Measurements from ENCODE around the gene SLC14A1.
A peak's percentile ranks its signal among the peaks of the same experiment; 100 is the strongest.

The SLC14A1 gene

GRCh38 chr18:45689396-45689795, 34.6 kb upstream of the SLC14A1 start:
- no peak overlapping the region for H3K9ac ChIP-seq (ENCODE audit: low read depth, low read length)

GRCh38 chr18:45690975-45691815, 32.8 kb upstream of the SLC14A1 start:
- no peaks in the 10 kb centered on the region for H3K27me3 ChIP-seq (ENCODE audit: control insufficient read depth, insufficient read depth, low read length)
- H3K4me1 ChIP-seq (ENCODE audit: control insufficient read depth, insufficient read depth, low read length) = peaks cover 6% of the 10 kb centered on the region
- no peak overlapping the region for H3K9ac ChIP-seq (ENCODE audit: low read depth, low read length)
- peak overlapping the region; percentile 9 for H3K4me3 ChIP-seq (ENCODE audit: low read depth, low read length)
- H3K9me3 ChIP-seq (ENCODE audit: control insufficient read depth, insufficient read depth, low read length) = no peaks in the 10 kb centered on the region
- H3K36me3 ChIP-seq (ENCODE audit: control insufficient read depth, insufficient read depth, low read length) = no peaks in the 10 kb centered on the region

More at GRCh38 chr18:45689396-45689795, 34.6 kb upstream of the SLC14A1 start:
- Histone ChIP-seq H3K4me3 (ENCODE audit: low read depth, low read length) (no peak overlapping the region), H3K27me3 (ENCODE audit: control insufficient read depth, insufficient read depth, low read length) (no peaks in the 10 kb centered on the region), H3K9me3 (ENCODE audit: control insufficient read depth, insufficient read depth, low read length) (no peaks in the 10 kb centered on the region), H3K36me3 (ENCODE audit: control insufficient read depth, insufficient read depth, low read length) (no peaks in the 10 kb centered on the region), H3K4me1 (ENCODE audit: control insufficient read depth, insufficient read depth, low read length) (peaks cover 6% of the 10 kb centered on the region)

- Histone ChIP-seq H3K36me3 (ENCODE audit: control insufficient read depth, insufficient read depth, low read length) (no peaks in the 10 kb centered on the region), H3K4me3 (ENCODE audit: low read depth, low read length) (no peak overlapping the region), H3K4me1 (ENCODE audit: control insufficient read depth, insufficient read depth, low read length) (peaks cover 4% of the 10 kb centered on the region), H3K9me3 (ENCODE audit: control insufficient read depth, insufficient read depth, low read length) (no peaks in the 10 kb centered on the region), H3K27me3 (ENCODE audit: control insufficient read depth, insufficient read depth, low read length) (no peaks in the 10 kb centered on the region), H3K9ac (ENCODE audit: low read depth, low read length) (no peak overlapping the region)
Measured at GRCh38 chr18:45691816-45692179, 32.2 kb upstream of the SLC14A1 start.

- Histone ChIP-seq H3K9me3 (ENCODE audit: control insufficient read depth, insufficient read depth, low read length) (peaks cover 3% of the 10 kb centered on the region), H3K4me3 (ENCODE audit: low read depth, low read length) (no peak overlapping the region), H3K9ac (ENCODE audit: low read depth, low read length) (no peak overlapping the region), H3K4me1 (ENCODE audit: control insufficient read depth, insufficient read depth, low read length) (no peaks in the 10 kb centered on the region), H3K36me3 (ENCODE audit: control insufficient read depth, insufficient read depth, low read length) (no peaks in the 10 kb centered on the region), H3K27me3 (ENCODE audit: control insufficient read depth, insufficient read depth, low read length) (no peaks in the 10 kb centered on the region)
Measured at GRCh38 chr18:45702708-45703265, 21.2 kb upstream of the SLC14A1 start.

- Histone ChIP-seq H3K9me3 (ENCODE audit: control insufficient read depth, insufficient read depth, low read length) (no peaks in the 10 kb centered on the region), H3K36me3 (ENCODE audit: control insufficient read depth, insufficient read depth, low read length) (no peaks in the 10 kb centered on the region)
Measured at GRCh38 chr18:45708831-45709230, 15.2 kb upstream of the SLC14A1 start.

GRCh38 chr18:45712061-45712460, 11.9 kb upstream of the SLC14A1 start:
- H3K9me3 ChIP-seq (ENCODE audit: control insufficient read depth, insufficient read depth, low read length) = no peaks in the 10 kb centered on the region
- H3K27me3 ChIP-seq (ENCODE audit: control insufficient read depth, insufficient read depth, low read length) = no peaks in the 10 kb centered on the region
- H3K36me3 ChIP-seq (ENCODE audit: control insufficient read depth, insufficient read depth, low read length) = no peaks in the 10 kb centered on the region
- H3K4me3 ChIP-seq (ENCODE audit: low read depth, low read length) = no peak overlapping the region
- no peaks in the 10 kb centered on the region for H3K4me1 ChIP-seq (ENCODE audit: control insufficient read depth, insufficient read depth, low read length)
- H3K9ac ChIP-seq (ENCODE audit: low read depth, low read length) = no peak overlapping the region

More at GRCh38 chr18:45708831-45709230, 15.2 kb upstream of the SLC14A1 start:
- Histone ChIP-seq H3K27me3 (ENCODE audit: control insufficient read depth, insufficient read depth, low read length) (no peaks in the 10 kb centered on the region), H3K4me1 (ENCODE audit: control insufficient read depth, insufficient read depth, low read length) (no peaks in the 10 kb centered on the region), H3K9ac (ENCODE audit: low read depth, low read length) (no peak overlapping the region), H3K4me3 (ENCODE audit: low read depth, low read length) (no peak overlapping the region)

- Histone ChIP-seq H3K9ac (ENCODE audit: low read depth, low read length) (no peak overlapping the region), H3K4me1 (ENCODE audit: control insufficient read depth, insufficient read depth, low read length) (no peaks in the 10 kb centered on the region), H3K36me3 (ENCODE audit: control insufficient read depth, insufficient read depth, low read length) (no peaks in the 10 kb centered on the region), H3K27me3 (ENCODE audit: control insufficient read depth, insufficient read depth, low read length) (no peaks in the 10 kb centered on the region), H3K4me3 (ENCODE audit: low read depth, low read length) (no peak overlapping the region), H3K9me3 (ENCODE audit: control insufficient read depth, insufficient read depth, low read length) (no peaks in the 10 kb centered on the region)
Measured at GRCh38 chr18:45713239-45713638, 10.7 kb upstream of the SLC14A1 start.

DNA sequence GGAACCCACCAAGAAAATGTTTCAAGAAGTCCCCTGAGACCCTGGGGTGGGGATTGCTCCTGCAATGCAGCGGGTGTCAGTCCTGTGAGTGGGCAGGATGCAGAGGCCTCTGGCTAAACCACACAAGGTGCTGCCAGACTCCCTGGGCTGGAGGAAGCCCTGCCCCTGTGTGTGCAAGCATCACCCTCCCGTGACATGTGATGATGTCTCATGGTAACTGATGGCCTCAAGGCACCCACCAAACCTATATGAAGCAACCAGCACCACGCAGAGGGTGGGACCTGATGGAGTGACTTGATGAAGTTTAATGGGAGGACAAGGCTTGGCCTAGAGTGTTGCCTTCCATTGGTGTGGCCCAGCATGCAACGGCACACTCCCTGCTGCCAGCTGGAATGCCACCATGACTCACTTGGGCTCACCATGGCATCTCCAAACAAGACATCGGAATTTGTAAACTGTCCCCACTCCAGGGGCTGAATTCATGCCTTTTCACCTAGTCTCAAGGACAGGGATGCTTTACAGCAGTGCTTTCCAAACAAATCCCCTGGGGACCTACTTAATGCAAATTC, 8.7 kb upstream of the SLC14A1 start:
- Histone ChIP-seq H3K9me3 (ENCODE audit: control insufficient read depth, insufficient read depth, low read length) (no peaks in the 10 kb centered on the region), H3K9ac (ENCODE audit: low read depth, low read length) (no peak overlapping the region), H3K4me3 (ENCODE audit: low read depth, low read length) (no peak overlapping the region), H3K27me3 (ENCODE audit: control insufficient read depth, insufficient read depth, low read length) (no peaks in the 10 kb centered on the region), H3K36me3 (ENCODE audit: control insufficient read depth, insufficient read depth, low read length) (no peaks in the 10 kb centered on the region), H3K4me1 (ENCODE audit: control insufficient read depth, insufficient read depth, low read length) (no peaks in the 10 kb centered on the region)

DNA sequence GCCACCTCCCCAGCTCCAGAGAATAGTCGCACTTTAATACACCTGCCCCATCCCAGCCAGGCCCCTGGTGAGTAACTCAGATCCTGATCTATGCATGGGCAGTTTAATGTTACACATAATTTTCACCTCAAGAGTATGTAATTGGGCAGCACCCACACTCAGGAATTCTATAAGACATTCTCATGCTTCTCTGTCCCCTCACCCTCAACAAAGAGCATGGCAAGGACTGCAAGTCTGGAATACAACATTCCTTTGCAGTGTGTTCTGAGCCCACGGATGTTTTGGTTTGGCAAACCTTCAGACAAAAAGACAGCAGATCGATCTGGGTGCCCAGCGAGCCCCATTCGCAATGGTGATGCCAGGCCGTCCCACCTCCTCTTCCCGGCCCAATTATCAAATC, 4.9 kb upstream of the SLC14A1 start:
- Histone ChIP-seq H3K4me3 (ENCODE audit: low read depth, low read length) (no peak overlapping the region), H3K9ac (ENCODE audit: low read depth, low read length) (no peak overlapping the region), H3K4me1 (ENCODE audit: control insufficient read depth, insufficient read depth, low read length) (no peaks in the 10 kb centered on the region), H3K9me3 (ENCODE audit: control insufficient read depth, insufficient read depth, low read length) (no peaks in the 10 kb centered on the region), H3K36me3 (ENCODE audit: control insufficient read depth, insufficient read depth, low read length) (no peaks in the 10 kb centered on the region), H3K27me3 (ENCODE audit: control insufficient read depth, insufficient read depth, low read length) (no peaks in the 10 kb centered on the region)

DNA sequence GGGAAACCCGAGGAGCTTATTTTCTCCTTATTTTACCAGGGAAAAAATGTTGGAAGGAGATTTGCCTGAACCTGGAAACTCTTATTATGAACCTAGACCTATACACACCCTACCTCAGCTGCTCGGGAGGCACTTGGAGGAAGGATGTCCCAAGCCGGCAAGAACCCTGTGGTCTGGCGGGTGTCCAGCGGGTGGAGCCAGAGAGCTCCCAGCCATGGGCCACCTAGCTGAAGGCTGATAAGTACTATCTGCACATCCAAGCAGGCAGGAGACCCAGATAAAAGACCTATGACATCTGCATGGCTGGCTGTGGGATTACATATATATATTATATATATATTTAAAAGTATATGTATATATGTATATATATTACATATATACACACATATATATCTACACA, 1.1 kb upstream of the SLC14A1 start:
- H3K9me3 ChIP-seq (ENCODE audit: control insufficient read depth, insufficient read depth, low read length) = no peaks in the 10 kb centered on the region
- no peak overlapping the region for H3K9ac ChIP-seq (ENCODE audit: low read depth, low read length)
- no peaks in the 10 kb centered on the region for H3K4me1 ChIP-seq (ENCODE audit: control insufficient read depth, insufficient read depth, low read length)
- H3K4me3 ChIP-seq (ENCODE audit: low read depth, low read length) = no peak overlapping the region
- H3K27me3 ChIP-seq (ENCODE audit: control insufficient read depth, insufficient read depth, low read length) = no peaks in the 10 kb centered on the region
- no peaks in the 10 kb centered on the region for H3K36me3 ChIP-seq (ENCODE audit: control insufficient read depth, insufficient read depth, low read length)

GRCh38 chr18:45724601-45725000, 620 bp downstream of the SLC14A1 start:
- Histone ChIP-seq H3K27me3 (ENCODE audit: control insufficient read depth, insufficient read depth, low read length) (no peaks in the 10 kb centered on the region), H3K36me3 (ENCODE audit: control insufficient read depth, insufficient read depth, low read length) (no peaks in the 10 kb centered on the region), H3K4me1 (ENCODE audit: control insufficient read depth, insufficient read depth, low read length) (no peaks in the 10 kb centered on the region), H3K9ac (ENCODE audit: low read depth, low read length) (no peak overlapping the region), H3K4me3 (ENCODE audit: low read depth, low read length) (no peak overlapping the region), H3K9me3 (ENCODE audit: control insufficient read depth, insufficient read depth, low read length) (no peaks in the 10 kb centered on the region)

DNA sequence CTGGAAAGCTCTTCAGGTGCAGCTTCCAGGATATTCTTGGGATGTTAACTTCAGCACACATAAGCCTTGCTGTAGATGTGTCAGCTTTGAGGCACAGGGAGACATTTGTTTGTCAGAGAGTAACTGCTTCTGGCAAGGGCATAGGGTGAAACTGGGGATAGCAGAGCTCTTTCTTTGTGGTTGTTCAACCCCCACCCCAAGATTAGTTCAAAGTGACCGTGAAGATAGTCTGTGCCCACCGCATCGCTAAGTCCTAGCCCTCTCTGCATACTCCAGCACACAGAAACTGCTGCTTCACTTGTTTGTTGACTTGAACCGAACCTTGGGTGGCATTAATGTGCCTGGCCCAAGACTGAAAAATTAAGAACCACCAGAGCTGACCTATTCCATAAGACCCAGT, 1.4 kb downstream of the SLC14A1 start:
- H3K9ac ChIP-seq (ENCODE audit: low read depth, low read length) = no peak overlapping the region
- no peak overlapping the region for H3K4me3 ChIP-seq (ENCODE audit: low read depth, low read length)
- no peaks in the 10 kb centered on the region for H3K9me3 ChIP-seq (ENCODE audit: control insufficient read depth, insufficient read depth, low read length)
- no peaks in the 10 kb centered on the region for H3K36me3 ChIP-seq (ENCODE audit: control insufficient read depth, insufficient read depth, low read length)
- H3K27me3 ChIP-seq (ENCODE audit: control insufficient read depth, insufficient read depth, low read length) = no peaks in the 10 kb centered on the region
- no peaks in the 10 kb centered on the region for H3K4me1 ChIP-seq (ENCODE audit: control insufficient read depth, insufficient read depth, low read length)

Measured in iPS-15b (cell line).